GM18867 (cell line): Measurements from ENCODE around the gene MRPS31.
A peak's percentile ranks its signal among the peaks of the same experiment; 100 is the strongest.
"Not testable (repeated sequence)": the region's sequence is repeated elsewhere in the genome, so short reads cannot be mapped to it uniquely, and the experiment has no call there.

ENCODE experiments used
- ATAC-seq: cut with Tn5 transposase; IDR thresholded peaks from one replicate; pipeline ENCODE4 v1.9.1; 2021; ENCODE audit warnings: mild to moderate bottlenecking, moderate library complexity; ENCODE audit not compliant: unreplicated experiment

MRPS31 gene

GRCh38 chr13:40762849-40763248 is 8.1 kb downstream of the MRPS31 start:
- no peak for ATAC-seq

GRCh38 chr13:40758811-40759210 is 12.2 kb downstream of the MRPS31 start:
- ATAC-seq = peak; percentile 43

GRCh38 chr13:40756042-40756441 is 14.9 kb downstream of the MRPS31 start:
- ATAC-seq = peak; percentile 60

DNA sequence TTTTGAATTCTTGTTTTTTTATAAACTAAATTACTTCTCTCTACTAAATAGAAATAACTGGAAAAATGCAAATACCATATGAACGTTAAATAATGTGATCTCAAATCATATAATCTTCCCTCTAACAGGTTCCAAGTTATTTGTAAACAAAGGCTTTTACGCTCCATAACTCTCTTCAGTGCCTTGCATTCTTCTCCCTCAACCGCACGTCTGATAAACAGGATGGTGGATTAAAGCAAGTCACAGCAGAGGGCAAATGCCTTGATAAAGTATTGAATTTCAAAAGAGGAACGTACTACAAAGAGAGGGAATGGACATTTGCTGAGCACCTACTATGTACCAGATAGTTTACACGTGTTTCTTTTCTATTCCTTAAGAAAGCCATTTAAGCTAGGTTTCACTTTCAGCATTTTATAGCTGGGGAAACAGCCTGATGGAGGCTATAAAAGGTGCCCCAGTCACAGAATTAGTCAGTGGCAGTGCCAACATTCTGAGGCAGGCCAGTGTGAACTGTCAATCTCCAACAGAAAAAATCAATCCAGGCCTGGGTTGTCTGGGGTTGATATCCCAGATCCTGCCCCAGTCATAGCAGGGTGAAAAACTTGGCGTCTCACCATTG is 15.8 kb downstream of the MRPS31 start:
- ATAC-seq = no peak

DNA sequence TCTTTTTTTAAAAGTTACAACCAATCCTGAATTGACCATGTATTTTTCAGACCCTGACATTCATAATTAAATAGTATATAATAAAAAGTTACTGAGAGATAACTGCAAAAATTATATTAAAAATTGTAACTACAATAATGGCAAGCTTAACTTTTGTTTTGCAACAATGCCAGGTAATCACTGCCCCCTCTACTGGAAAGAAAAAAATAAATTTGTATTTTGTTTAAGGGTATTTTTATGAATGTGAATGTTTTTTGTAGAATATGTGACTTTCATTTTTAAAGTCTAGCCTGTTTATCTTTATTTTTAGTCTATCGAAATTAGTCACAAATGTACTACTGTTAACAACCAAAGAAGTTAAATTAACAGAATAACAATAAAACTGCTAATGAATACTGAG is 21.7 kb downstream of the MRPS31 start:
- ATAC-seq = no peak

GRCh38 chr13:40735232-40735548 is 35.8 kb downstream of the MRPS31 start:
- ATAC-seq = not testable (repeated sequence)

GRCh38 chr13:40734536-40735231 is 36.3 kb downstream of the MRPS31 start:
- ATAC-seq = not testable (repeated sequence)

DNA sequence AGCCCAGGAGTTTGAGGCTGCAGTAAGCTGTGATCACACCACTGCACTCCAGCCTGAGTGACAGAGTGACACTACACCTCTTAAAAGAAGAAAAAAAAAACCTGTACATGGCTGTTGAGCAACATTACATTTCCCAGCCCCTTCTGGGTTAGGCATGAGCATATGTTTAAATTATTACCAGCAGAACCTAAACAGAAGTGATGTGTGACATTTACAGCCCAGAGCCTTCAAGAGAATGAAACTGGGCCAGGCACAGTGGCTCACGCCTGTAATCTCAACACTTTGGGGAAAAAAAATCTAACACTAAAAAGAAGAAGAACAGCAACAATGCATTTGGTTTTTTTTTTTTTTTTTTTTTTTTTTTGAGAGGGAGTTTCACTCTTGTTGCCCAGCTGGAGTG is 38.3 kb downstream of the MRPS31 start:
- ATAC-seq = no peak

- ATAC-seq = no peak
Measured at GRCh38 chr13:40728595-40728994, 42.4 kb downstream of the MRPS31 start.

DNA sequence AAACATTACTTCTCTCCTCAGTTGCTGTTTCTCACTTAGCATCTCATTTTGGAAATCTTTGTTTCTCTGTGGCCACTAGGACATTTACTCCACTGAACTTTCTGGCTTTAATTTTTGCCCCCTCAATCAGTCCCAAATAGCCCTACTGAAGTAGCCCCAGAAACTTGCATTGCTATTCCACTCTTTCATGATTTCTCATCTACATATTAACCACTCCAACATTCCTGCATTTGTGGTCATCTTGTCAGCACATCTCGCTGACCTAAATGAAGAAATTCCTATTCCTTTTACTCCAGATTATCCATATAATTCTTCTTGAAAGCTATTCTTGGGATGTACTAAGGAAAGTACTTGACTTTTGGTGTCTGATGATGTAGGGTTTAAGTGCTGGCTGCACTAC is 56.6 kb downstream of the MRPS31 start:
- not testable (repeated sequence) for ATAC-seq

- no peak for ATAC-seq
Measured at GRCh38 chr13:40706439-40706838, 64.6 kb downstream of the MRPS31 start.

DNA sequence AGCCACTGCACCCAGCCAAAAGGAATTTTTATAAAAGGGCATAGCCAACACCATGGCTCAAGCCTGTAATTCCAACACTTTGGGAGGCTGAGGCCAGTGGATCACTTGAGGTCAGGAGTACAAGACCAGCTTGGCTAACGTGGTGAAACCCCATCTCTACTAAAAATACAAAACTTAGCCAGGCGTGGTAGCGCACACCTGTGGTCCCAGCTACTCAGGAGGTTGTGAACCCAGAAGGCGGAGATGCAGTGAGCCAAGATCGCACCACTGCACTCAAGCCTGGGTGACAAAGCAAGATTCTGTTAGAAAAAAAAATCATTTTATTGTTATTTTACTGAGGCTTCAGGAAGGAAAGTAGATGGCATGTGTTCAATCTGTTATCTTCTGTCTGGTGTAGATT is 73.3 kb downstream of the MRPS31 start:
- peak; percentile 59 for ATAC-seq

GRCh38 chr13:40694426-40694825 is 76.6 kb downstream of the MRPS31 start:
- no peak for ATAC-seq

- ATAC-seq = peak; percentile 80
Measured at GRCh38 chr13:40692946-40693345, 78.0 kb downstream of the MRPS31 start.

DNA sequence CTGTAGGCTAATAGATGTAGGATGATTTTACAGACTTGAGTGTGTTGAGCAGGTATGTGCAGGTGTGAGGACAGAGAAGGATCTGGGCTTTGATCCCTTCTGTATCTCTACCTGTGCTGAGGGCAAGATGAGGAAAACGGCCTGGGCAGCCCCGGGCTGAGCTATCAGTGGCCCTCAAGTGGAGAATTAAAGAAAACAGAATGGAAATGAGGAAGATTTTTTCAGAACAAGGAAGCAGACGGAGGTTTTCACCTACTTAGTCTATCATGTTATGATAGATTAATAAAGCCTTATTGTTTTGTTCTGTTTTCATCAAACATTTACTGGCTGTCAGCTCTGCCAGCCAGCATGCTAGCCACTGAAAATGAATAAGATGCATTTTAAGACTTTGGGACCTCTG is 82.2 kb downstream of the MRPS31 start:
- ATAC-seq = no peak

DNA sequence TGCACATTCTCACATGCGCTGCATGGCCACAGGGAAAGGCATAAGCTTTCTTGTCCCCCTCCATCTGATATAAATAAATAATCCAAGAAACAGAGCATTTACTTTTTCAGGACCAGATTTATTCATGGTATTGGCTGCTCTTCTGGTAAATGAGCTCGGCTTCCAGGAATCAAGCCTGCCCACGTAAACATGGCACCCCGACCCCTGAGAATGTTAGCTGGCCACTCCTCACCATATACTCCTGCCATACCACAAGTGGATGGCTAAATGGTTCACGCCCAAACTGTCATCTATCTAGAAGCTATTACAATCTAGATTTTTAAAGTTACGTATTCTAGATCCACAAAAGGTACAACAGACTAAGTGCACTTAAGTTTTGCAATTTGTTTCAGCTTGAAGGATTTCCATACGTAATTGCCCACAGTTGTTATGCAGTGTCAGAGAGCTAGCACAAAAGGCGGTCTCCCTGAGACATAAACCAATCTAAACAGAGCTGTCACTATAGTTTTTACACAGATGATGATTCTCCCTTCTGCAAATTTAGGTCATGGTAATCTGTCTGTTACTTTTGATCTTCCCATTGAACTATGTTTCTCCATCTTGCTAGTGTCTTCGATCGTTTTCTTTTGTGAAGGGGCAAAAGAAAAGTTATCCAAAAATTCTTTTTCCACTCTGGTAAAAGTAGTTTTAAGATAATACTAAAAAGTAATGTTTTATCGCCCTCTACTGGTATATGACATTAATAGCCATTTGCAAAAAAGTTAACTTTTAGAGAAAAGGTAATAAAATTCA is 88.3 kb downstream of the MRPS31 start:
- ATAC-seq = no peak

DNA sequence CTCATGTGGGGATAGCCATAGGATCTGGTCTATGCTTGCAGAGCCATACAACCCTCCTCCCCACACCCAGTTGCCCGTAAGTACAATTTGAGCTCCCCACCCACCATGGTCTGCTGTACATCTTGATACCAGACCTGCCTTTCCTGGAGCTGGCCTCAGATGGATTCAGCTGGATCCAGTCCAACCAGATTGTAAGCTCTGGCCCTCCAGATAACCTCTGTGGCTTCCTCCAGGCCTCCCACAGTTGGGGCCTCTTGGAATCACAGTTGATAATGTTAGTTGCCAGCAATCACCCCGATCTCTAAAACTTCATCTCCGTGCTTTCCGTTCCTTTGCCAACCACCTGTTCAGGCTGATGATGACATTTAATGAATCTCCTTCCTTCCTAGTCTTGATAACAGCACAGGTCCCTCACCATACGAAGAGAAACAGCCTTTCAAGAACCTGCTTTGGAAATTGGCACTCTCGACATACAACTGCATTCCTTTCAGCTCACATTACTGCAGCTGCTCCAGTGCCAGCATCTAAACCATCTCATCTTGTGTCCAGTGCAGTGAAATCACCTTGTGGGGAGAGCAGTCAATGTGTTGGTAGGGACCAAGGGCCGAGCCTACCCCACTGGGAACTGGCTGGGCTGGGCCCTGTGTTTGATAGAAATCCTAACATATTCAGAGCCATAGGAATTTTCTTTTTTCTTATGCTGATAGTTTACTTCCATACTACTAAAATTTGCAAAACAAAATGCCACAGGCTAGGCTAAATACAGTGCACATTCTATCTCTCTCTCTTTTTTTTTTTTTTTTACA is 89.4 kb downstream of the MRPS31 start:
- no peak for ATAC-seq

DNA sequence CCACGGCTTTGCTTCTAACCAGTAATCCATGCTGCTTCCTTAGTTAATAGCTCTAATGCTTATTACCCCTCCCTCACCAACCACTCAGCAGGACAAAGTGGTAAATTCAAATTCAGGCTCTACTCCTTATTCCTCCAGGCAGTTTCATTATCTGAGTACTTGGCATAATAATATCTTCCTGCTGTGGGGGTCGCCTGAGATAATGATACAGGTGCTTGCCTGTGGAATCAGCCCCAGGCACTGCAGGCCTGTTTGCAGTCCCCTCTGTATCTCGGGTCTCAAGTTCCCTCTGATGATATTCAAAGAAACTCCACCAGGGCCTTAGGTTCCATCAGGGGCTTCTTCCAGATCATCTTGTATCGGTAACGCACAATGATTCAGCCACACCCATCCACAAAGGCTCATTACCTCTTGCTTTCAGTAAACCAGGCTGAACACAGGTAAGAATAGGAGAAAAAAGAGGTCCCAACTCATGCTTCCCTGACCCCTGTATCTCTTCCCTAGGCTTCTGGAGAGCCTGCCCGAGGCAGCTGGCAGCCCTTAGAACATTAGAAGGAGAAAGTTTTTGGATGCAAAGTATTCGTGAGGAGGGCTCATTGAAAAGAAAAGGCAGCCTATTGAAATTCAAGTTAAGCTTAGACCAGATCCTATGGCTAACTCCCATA is 90.2 kb downstream of the MRPS31 start:
- ATAC-seq = no peak

- no peak for ATAC-seq
Measured at GRCh38 chr13:40679480-40679985, 91.5 kb downstream of the MRPS31 start.
